Inflammatory macrophage treated with lipopolysaccharide for 1 hour (primary cell): ENCODE data around the gene MARF1.
"Not testable (repeated sequence)": the region's sequence is repeated elsewhere in the genome, so short reads cannot be mapped to it uniquely, and the experiment has no call there.

Experiments used
- DNase-seq, 2 donors: peaks; one replicate each; pipeline ENCODE4 v3.0.0-alpha.2; 2020 to 2022

Gene MARF1

DNA sequence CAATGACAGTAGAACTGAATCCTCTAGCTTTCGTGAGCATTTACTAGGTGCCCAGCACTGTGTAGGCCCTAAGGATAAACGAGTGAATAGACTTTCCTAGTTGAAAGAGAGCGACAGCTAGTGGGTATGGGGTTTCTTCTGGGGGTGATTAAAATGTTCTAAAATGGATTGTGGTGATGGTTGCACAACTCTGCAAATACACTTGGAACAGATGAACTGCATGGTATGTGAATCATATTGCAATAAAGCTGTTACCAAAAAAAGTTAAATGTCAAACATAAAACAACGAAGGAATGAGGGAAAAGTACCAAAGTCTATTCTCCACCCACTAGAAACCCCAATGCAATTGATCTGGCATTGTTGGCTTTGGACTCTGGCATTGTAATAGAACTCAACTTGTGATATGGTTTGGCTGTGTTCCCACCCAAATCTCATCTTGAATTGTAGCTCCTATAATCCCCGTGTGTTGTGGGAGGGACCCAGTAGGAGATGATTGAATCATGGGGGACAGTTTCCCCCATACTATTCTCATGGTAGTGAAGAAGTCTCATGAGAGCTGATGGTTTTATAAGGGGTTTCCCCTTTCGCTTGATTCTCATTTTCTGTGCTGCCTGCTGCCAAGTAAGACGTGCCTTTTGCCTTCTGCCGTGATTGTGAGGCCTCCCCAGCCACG lies 70.5 kb downstream of the MARF1 start:
- DNase-seq: peak; percentile 33 to 57

DNA sequence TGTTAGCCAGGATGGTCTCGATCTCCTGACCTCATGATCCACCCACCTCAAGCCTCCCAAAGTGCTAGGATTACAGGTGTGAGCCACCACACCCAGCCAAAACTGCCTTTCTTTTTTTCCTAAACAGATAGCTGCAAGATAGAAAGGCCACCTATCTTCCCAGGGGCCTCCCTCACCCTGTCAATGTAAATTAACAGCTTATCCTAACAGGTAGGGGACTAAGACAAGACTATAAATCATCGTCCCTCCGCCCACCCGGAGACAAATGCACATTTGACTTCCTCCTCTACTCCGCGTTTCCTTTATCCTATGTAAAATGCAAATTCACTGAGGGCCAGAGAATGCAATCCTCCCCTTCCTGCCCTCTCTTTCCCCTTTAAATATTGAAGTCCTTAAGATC lies 71.4 kb downstream of the MARF1 start:
- peak; percentile 58 to 59 for DNase-seq

DNA sequence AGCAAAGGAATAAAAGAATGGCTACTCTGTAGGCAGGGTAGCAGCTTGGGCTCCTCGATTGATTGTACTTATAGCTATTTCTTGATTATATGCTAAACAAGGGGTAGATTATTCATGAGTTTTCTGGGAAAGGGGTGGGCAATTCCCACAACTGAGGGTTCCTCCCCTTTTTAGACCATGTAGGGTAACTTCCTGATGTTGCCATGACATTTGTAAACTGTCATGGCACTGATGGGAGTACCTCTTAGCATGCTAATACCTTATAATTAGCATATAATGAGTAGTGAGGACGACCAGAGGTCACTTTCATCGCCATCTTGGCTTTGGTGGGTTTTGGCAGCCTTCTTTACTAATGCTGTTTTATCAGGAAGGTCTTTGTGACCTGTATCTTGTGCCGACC lies 72.3 kb downstream of the MARF1 start:
- DNase-seq: not testable (repeated sequence)

- no peak for DNase-seq
Measured at GRCh38 chr16:15567823-15568222, 75.1 kb downstream of the MARF1 start.

DNA sequence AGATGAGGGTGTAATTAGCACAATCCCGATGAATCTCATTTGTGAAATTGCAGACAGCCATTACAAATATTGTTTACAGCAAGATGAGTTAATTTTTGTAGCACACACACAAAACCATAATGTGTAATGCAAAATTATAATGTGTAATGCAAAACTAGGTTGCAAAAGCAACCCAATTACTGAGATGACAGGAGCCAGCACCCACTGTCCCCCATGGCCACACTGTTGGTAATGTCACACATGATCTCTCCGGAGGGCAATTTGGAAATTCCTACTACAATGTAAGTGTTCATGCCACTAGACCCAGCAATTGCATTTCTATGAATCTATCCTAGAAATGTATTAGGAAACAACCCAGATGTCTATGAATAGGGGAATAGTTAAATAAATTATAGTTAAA lies 76.9 kb downstream of the MARF1 start:
- peak; percentile 36 to 68 for DNase-seq

- DNase-seq: peak in 1 of 2 donors; percentile 13
Measured at GRCh38 chr16:15564604-15565339, 78.2 kb downstream of the MARF1 start.

DNA sequence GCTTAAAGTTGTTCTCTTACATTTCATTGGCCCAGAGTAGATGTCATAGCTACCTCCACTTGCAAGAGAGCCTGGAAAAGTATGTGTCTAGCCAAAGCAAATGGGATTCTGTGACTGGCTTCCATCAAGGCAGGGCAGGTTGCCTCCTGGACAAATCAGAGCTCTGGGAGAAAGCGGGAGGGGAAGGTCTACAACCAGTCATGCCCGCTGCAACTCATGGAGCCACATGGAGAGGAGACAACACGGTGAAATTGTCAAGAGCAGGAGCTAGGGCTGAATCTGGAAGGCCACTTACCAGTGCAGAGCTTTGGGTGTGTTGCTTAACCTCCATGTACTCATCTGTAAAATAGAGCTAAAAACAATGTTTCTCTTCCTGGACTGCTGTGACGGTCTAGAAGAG lies 83.8 kb downstream of the MARF1 start:
- DNase-seq: no peak

- no peak for DNase-seq
Measured at GRCh38 chr16:15557258-15557657, 85.7 kb downstream of the MARF1 start.

DNA sequence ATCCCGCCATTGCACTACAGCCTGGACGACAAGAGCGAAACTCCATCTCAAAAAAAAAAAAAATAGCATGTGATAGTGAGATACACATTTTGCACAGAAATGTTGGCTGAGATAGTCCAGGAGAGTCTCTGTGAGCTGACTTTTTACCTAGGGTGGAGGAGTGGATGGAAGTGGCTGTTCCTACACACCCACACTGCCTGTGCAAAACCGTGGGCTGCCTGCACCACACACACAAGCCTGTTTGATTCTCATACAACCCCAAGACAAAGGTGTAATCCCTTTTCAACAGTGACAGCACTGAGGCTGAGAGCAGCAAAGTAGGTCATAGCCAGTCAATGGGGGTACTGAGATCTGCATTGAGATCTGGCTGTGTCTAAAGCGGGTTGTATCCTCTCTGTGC lies 86.8 kb downstream of the MARF1 start:
- no peak for DNase-seq

DNA sequence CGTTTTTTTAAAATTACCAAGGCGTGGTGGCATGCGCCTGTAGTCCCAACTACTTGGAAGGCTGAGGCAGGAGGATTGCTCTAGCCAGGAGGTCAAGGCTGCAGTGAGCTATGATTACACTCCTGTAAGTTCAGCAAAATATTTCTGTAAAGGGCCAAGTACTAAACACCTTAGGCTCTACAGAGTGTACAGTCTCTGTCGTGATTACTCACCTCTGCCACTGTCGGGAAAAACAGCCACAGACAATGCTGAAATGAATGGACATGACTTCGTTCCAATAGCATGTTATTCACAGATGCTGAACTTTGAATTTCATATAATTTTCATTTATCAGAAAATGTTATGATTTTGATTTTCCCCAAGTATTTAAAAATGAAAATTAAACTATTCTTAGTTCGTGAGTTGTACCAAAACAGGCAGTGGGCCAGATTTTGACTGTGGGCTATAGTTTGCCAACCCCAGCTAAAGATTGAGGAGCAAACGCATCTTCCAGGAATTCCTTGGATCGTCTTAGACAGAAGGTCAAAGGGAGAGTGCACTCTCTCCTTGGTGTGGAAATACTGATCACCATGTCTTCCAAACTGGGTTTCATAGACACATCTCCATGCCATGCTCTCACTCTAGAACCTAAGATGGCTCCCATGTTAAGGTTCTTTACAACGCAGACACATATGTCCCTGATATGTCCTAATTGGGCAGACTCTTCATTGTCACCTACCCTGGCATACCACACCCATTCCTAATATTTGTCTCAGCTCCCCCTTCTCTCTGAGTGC lies 89.5 kb downstream of the MARF1 start:
- no peak for DNase-seq

DNA sequence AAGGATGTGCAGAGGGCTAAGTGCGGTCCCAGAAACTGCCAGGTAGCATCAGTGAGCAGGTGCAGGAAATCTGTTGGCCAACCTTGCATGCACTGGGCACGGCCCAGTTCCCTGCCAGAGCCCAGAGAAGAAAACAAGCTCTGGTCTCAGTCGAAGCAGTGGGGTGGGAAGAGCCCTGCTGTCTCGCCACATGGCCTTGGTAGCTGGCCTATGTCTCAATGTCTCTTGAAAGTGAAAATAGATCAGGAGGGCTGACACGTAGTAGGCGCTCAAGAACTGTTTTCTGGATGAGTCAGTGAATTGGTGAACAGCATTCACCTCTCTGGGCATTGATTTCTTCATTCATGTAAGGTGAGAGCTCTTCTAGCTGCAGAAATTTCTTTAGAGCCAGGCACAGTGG lies 90.4 kb downstream of the MARF1 start:
- DNase-seq: no peak

GRCh38 chr16:15548482-15548891 lies 94.5 kb downstream of the MARF1 start:
- DNase-seq: no peak

- no peak for DNase-seq
Measured at GRCh38 chr16:15547768-15548096, 95.2 kb downstream of the MARF1 start.

DNA sequence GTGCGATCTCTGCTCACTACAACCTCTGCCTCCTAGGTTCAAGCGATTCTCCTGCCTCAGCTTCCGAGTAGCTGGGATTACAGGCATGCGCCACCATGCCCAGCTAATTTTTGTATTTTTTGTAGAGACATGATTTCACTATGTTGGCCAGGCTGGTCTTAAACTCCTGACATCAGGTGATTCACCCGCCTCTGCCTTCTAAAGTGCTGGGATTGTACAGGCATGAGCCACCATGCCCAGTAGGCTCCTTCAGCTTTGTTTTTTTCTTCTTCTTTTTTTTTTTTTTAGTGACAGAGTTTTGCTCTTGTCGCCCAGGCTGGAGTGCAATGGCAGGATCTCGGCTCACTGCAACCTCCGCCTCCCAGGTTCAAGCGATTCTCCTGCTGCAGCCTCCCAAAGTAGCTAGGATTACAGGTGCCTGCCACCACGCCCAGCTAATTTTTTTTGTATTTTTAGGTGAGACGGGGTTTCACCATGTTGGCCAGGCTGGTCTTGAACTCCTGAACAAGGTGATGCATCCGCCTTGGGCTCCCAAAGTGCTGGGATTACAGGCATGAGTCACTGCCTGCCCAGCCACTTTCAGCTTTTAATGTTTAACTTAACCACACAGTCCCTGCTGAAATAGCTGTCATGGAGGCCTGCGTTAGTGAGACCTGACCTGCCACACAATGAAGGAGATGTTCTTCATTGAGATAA lies 95.7 kb downstream of the MARF1 start:
- not testable (repeated sequence) for DNase-seq

DNA sequence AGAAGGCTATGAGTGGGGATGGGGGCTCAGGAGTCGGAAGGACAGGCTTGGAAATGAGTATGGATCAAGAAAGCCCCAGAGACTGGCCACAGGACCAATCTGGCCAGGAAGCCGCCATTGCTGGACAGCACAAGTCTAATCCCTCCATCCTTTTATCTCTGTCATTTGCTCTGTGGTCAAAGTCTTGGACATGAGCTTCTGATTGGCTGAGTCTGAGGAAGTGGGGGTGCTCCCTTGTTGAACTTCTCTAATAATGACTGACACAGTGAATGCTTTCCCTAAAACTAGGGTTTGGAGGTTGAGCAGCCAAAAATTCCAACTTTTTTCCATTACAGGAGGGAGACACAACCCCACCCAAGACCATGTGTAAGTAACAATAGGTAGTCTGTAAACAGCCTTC lies 97.4 kb downstream of the MARF1 start:
- no peak for DNase-seq

DNA sequence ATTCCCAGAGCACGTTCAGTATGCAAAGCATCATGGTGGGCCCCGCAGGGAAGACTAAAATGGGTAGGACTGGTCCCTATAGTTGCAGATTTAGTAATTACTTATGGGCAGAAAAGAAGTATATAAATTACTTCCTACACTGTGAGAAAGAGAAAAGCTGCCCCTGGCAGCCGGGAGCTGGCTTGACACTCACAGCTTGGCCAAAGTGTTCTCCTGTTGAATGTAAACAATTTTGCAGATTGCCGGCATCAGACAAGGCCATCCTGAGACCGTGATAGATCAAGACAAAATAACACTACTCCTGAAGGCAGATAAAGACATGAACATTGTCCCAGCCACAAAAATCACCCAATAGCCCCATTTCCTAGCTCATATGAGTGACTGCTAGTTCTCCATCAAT lies 98.5 kb downstream of the MARF1 start:
- no peak for DNase-seq
